ENCODE results near the gene HAUS5.
A peak's percentile ranks its signal among the peaks of the same experiment; 100 is the strongest.
"Not testable (repeated sequence)": the region's sequence is repeated elsewhere in the genome, so short reads cannot be mapped to it uniquely, and the experiment has no call there.

Gene HAUS5

GRCh38 chr19:35644206-35644986 is 31.9 kb downstream of the HAUS5 start:
- DNase-seq, result peak; percentile 97

- peak; percentile 98 for DNase-seq
Observed at GRCh38 chr19:35644987-35645679, 32.6 kb downstream of the HAUS5 start.

- no peak for DNase-seq
Observed at GRCh38 chr19:35645680-35646511, 33.4 kb downstream of the HAUS5 start.

- peak; percentile 92 for DNase-seq
Observed at GRCh38 chr19:35648017-35648961, 35.8 kb downstream of the HAUS5 start, which contains the start of gene COX6B1. COX6B1 (plus strand) TSS chr19:35648323; CDS start chr19:35651244, 2,921 bp downstream.

- DNase-seq, result no peak
Observed at GRCh38 chr19:35650581-35650980, 38.0 kb downstream of the HAUS5 start.

GRCh38 chr19:35654828-35655227 is 42.3 kb downstream of the HAUS5 start:
- DNase-seq, result not testable (repeated sequence)

- DNase-seq, result no peak
Observed at GRCh38 chr19:35655600-35655999, 43.1 kb downstream of the HAUS5 start.

GRCh38 chr19:35656700-35657099 is 44.2 kb downstream of the HAUS5 start:
- DNase-seq, result no peak

GRCh38 chr19:35657904-35658700 is 45.6 kb downstream of the HAUS5 start:
- DNase-seq, result no peak

GRCh38 chr19:35661995-35662340 is 49.4 kb downstream of the HAUS5 start:
- DNase-seq, result no peak

- no peak for DNase-seq
Observed at GRCh38 chr19:35663981-35664380, 51.4 kb downstream of the HAUS5 start.

GRCh38 chr19:35665157-35665556 is 52.6 kb downstream of the HAUS5 start:
- DNase-seq, result no peak

GRCh38 chr19:35665604-35666003 is 53.1 kb downstream of the HAUS5 start:
- no peak for DNase-seq

- no peak for DNase-seq
Observed at GRCh38 chr19:35666251-35666913, 53.8 kb downstream of the HAUS5 start, which contains the start of gene UPK1A. UPK1A (plus strand) TSS chr19:35666517; CDS start chr19:35666813, 296 bp downstream.

- DNase-seq, result no peak
Observed at GRCh38 chr19:35669566-35669965, 57.0 kb downstream of the HAUS5 start.

GRCh38 chr19:35669974-35670373 is 57.4 kb downstream of the HAUS5 start:
- DNase-seq, result no peak

- no peak for DNase-seq
Observed at GRCh38 chr19:35670686-35671085, 58.2 kb downstream of the HAUS5 start.

GRCh38 chr19:35671818-35672217 is 59.3 kb downstream of the HAUS5 start:
- no peak for DNase-seq

- DNase-seq, result peak; percentile 72
Observed at GRCh38 chr19:35673121-35673804, 60.7 kb downstream of the HAUS5 start.

Measured in stimulated activated CD8-positive, alpha-beta memory T cell treated with anti-CD3 and anti-CD28 coated beads, Interleukin-4, amount 100 ng/mL, for 48 hours (primary cell).